GM18502 (cell line): ENCODE results near the gene MCTP1.
"Not testable (repeated sequence)": the region's sequence is repeated elsewhere in the genome, so short reads cannot be mapped to it uniquely, and the experiment has no call there.

Experiments used
- ATAC-seq: cut with Tn5 transposase; IDR thresholded peaks from one replicate; pipeline ENCODE4 v1.9.1; 2021; ENCODE audit warnings: mild to moderate bottlenecking; ENCODE audit not compliant: unreplicated experiment, poor library complexity

Gene MCTP1

DNA sequence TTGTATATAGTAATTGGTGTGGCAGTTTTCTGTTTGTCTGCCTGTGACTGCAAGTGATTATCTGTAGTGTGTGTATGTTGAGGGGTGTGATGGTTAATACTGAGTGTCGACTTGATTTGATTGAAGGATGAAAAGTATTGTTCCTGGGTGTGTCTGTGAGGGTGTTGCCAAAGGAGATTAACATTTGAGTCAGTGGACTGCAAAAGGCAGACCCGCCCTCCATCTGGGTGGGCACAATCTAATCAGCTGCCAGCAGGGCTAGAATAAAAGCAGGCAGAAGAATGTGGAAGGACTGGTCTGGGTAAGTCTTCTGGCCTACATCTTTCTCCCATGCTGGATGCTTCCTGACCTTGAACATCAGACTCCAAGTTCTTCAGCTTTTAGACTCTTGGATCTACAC is 290.4 kb downstream of the MCTP1 start:
- not testable (repeated sequence) for ATAC-seq

DNA sequence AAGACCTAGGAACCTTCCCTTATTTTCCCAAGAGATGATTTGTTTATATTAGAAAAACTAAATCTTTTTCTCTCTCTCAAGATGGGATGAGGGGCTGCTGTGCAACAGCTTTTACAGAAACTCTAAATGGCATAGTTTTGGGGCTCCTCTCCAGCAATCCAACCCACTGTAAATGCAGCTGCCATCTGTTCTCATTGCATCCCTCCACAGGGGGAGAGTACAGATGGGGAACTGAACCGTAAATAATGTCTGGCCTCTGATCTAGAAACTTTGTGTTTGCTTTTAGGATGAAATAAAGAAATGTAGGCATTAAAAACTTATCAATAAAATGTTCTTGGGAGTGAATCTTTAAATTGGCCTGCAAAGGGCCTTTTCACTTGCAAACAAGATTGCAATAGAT is 291.4 kb downstream of the MCTP1 start:
- no peak for ATAC-seq

DNA sequence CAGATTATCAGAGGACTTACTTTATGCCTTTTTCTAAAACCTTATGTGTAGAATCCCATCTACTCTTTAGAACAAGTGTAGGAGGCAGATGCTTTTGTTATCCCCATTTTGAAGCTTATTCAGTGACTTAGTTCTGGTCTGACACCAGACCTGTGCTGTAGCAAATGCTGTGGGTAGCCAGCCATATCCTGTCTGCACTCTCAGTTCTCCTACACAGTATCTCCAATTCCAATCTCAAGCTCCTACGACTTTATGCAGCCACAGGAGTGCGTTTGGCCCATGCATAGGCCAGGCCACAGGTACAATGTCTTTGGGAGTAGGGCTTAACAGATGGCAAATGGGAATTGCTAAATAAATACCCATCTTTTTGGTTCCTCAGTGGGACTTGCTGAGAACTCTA is 292.6 kb downstream of the MCTP1 start:
- ATAC-seq: no peak

DNA sequence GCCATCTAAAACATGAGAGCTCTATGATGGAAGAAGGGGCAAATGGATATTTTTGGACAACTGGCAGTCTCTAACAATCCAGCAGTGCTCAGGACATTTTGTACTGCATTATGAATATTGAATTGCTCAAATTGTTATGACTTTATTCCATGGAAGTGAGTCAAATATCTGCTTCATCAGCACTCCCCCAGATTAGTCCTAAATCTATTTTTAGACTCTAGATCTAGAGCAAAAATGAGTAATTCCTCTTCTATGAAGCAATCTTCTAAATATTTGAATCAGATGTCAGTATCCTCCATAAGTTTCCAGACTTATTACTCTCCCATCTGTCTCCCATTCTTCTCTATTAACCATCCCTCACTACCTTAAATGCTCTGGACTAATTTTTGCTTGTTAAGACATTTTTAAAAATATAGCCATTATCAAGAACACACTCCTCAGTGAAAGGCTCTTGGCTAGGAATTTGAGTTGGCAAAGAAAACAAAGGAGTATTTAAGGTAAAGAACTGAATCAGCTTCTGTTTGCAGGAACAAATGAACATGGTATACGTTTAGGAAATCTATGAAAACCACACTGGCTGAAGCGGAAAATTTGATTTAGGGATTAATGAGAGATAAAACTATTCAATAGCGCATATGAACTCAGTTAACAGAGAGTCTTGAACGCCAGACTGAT is 300.9 kb downstream of the MCTP1 start:
- ATAC-seq: no peak

DNA sequence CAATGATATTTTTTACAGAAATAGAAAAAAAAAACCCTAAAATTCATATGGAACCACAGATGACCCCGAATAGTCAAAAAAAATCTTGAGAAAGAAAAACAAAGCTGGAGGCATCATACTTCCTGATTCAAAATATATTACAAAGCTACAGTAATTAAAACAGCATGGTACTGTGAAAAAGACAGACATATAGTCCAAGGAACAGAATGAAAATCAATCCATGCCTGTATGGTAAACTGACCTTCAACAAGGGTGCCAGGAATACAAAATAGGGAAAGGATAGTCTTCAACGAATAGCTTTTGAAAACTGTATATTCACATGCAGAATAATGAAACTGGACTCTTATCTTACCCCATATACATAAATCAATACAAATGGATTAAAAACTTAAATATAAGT is 307.5 kb downstream of the MCTP1 start:
- no peak for ATAC-seq

DNA sequence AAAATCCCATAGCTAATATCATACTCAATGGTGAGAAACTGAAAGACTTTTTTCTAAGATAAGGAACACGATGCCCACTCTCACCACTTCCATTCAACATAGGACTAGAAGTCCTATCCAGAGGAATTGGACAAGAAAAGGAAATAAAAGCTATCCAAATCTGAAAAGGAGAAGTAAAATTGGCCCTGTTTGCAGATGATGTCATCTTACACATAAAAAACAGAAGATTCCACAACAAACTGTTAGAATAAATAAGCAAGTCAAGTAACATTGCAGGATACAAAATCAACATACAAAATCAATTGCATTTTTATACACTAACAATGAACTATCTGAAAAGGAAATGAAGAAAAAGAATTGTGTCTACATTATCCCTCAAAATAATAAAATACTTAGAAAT is 308.0 kb downstream of the MCTP1 start:
- no peak for ATAC-seq

GRCh38 chr5:94972268-94972667 is 312.6 kb downstream of the MCTP1 start:
- ATAC-seq: no peak

DNA sequence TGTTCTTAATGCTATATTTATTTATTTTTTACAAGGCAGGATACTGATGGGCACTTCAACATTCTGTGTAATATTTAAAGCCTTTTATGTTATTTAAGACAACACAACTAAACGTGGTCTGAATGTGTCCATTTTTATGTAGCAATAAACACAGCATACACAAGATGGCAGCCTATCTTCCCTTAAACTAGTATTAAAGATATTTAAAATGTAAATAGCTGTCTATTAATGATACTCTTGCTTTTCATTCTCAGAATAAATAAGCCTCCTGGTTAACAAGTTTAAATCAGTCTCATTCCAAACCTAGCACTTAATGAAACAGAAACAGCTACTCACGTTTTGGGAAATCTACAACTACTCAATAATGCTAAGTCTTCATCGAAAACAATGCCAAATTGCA is 315.7 kb downstream of the MCTP1 start:
- peak; percentile 45 for ATAC-seq

DNA sequence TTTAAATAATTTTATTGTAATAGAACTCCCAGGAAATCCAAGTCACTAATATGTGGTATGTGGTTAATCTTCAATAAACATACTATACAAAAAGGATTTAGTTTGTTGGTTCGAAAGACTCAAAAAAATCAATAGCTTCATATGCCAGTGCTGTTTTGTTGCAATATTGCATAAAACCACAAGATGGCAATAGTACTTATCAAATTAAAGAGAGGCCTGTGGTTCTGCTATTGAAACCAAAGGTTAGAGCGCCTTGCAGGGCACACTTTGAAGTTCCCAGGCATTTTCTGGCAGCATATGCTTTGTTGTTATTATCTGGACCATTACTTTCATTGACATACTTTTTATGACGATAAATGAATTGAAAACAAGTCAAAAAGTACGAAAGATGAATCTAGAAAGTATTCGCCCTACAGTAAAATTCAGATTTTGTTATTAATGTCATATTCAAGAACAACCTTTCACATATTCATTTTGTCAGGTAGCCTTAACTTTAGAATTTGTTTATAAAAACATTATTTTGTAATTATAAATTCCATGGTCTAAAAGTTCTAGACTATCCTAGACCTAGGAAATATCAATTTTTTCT is 316.3 kb downstream of the MCTP1 start:
- peak; percentile 74 for ATAC-seq

DNA sequence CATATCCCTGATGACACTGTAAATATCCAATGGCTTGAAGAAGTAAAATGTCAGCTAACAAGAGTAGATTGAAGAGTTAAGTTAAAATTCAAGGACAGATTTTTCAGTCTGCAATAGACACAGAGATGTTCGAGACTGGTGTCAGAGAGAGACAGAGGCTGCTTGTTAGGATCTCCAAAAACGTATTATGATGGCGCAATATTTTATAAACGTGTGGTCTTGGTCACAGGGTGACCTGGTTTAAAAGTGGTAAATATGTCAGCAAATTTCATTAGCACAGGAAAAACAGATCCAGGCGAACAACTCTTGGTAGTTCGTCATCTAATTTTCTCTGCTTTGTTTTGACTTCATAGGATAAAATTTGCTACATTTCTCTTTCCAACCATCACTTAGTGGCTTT is 317.4 kb downstream of the MCTP1 start:
- no peak for ATAC-seq

- ATAC-seq: not testable (repeated sequence)
Measured at GRCh38 chr5:94959279-94959678, 325.6 kb downstream of the MCTP1 start.

DNA sequence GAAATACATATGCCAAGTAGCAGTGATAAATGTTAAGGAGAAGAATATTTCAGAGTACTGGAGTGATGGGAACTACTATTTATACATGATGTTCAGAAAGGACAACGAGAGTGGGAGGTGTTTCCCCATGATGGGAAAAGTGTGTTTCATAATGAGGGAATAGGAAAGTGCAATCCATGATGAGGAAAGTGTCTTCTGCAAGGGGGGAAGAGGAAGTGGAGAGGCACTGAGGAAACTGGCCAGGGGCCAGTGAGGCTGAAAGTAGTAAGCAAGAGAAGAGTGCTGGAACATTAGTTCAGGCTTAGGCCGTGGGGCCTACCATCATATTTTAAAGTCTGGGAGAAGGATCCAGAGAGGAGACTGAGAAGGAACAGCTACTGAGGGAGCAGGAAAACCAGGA is 339.2 kb downstream of the MCTP1 start:
- no peak for ATAC-seq

DNA sequence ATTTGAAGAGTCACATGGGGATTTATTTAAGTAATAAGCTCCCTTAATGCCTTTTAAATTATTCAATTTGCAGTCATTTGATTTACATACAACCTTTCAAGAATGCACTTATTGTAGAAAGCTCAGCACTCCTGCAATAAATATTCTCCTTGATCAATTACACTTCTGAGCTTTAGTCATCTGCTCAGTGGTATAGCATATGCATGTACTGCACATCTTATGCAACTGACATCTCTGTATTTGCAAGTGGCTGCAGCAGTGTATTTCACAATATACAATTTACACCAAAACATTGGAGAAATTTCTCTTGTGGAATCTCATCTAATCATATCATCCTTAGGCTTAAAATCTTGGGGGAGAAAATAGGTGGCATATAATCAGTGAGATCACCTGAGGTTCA is 340.7 kb downstream of the MCTP1 start:
- no peak for ATAC-seq

DNA sequence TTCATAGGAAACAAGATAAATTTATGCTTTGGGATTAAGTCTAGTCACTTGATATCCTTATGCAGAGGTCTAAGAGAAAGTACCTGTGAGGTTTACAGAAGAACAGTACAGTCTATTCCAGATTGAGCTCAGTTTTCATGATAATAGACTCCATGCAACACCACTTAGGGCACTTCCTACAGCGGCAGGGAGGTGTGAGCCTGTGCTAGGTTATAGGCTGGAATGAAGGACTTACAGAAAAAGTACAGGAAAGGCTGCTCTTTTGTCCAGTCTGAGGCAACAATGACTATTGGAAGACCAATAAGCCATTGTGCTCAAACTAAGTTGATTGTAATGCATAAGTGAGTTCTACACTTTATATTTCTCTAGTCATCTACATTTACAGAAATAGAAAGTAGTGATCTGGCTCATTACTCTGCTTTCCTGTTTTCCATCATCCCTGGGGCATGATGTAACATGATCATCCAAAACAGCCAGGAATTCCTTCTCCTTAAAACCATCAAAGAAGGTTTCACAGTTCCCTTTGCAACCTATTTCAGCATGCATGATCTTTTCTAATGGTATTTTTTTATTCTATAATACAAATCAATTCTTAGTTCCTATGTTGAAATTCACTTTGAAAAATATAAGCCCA is 343.7 kb downstream of the MCTP1 start:
- ATAC-seq: no peak

DNA sequence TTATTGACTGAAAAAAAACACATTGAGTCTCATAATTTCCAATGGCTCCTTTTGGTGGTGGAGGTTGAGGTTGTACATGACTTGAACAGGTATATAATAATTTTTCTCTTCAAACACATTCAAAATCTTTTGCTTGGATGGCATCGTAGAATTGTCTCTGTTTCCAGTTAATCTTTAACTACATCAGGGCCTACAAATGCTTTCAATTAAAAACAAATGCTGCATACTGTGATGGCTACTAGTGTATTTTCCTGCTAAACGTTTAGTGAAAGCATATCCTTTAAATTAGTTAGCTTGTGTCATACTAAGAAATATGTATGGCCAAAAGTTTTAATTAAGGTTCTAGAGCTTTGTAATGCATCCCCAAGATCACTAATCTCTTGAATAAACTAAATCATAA is 352.6 kb downstream of the MCTP1 start:
- no peak for ATAC-seq

DNA sequence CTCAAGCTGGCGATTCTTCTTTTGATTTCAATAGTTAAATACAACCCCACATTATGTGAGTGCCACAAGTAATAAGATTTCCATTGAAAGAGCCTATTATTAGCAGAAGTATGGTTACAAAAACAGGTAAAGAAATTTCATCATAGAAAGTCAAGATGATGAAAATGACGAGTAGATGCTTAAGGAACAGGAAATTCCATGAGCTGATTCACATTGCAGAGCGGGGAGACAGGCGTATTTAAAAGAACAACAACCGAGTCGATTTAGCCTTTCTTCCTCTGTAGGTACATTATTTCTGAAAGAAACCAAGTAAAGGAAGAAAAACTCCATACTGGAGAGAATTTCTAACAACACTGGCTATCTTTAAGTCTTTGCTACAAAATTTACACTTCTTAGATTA is 356.0 kb downstream of the MCTP1 start:
- no peak for ATAC-seq

DNA sequence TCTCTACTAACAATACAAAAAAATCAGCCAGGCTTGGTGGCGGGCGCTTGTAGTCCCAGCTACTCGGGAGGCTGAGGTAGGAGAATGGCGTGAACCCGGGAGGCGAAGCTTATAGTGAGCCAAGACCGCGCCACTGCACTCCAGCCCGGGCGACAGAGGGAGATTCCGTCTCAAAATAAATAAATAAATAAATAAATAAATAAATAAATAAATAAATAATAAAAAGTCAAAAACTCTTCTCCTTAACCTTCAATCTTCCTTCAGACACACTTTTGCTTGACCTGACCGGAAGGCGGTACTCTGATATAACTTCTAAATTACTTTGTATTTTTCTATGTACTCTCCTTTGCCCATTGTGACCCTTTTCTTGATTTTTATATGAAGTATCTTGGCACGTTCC is 364.3 kb downstream of the MCTP1 start:
- no peak for ATAC-seq

- no peak for ATAC-seq
Measured at GRCh38 chr5:94916619-94917018, 368.3 kb downstream of the MCTP1 start.

DNA sequence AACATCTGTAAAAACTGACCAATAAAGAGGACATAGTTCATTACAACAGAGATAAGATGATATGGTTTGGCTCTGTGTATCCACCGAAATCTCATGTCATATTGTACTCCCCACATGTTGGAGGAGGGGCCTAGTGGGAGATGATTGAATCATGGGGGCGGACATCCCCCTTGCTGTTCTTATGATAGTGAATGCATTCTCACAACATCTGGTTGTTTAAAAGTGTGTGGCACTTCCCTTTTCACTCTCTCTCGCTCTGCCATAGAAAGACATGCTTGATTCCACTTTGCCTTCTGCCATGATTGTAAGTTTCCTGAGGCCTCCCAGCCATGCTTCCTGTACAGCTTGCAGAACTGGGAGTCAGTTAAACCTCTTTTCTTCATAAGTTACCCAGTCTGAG is 373.6 kb downstream of the MCTP1 start:
- ATAC-seq: no peak

GRCh38 chr5:94910721-94911120 is 374.2 kb downstream of the MCTP1 start:
- ATAC-seq: no peak

DNA sequence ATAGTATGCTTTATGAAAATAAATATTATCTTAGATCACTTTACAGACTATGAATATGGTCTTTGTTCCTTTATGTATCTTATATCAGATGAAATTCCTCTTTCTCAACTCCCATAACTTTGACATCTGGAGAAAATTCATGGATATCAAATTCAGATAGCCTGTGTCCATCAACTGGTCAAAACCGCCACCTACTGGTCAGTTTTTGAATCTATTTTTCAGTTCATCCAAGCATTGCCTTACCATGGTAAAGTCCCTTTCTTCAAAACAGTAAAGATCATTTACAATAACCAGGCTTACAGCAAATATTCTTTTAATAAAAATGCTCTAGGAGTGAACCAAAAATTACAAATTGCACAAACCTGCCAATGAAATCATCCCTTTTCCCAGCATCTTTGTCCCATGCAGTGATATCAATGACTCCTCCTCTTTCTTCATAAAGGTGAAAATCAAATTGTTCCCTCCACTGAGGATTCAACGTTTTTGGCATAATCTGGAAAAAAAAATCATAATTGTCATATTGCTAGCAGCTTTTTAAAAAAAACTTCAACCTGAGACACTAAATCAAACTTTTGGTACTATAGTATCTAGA is 375.9 kb downstream of the MCTP1 start:
- ATAC-seq: no peak

- ATAC-seq: no peak
Measured at GRCh38 chr5:94906750-94907149, 378.1 kb downstream of the MCTP1 start.
